GM12875 (cell line): ENCODE measurements around the gene CCR3.

ENCODE experiments used
- H3K4me3 ChIP-seq: one replicate; pipeline ENCODE4 v1.5.1; 2011; ENCODE audit warnings: low read depth, low read length, control low read depth
- TF ChIP-seq, protein P1 (sequence below): IDR thresholded peaks from 2 replicates; pipeline ENCODE4 v1.5.1; 2011; ENCODE audit warnings: low read depth, mild to moderate bottlenecking, control low read depth, inconsistent platforms, low read length, moderate library complexity, borderline replicate concordance; ENCODE audit not compliant: insufficient read depth

The CCR3 gene

DNA sequence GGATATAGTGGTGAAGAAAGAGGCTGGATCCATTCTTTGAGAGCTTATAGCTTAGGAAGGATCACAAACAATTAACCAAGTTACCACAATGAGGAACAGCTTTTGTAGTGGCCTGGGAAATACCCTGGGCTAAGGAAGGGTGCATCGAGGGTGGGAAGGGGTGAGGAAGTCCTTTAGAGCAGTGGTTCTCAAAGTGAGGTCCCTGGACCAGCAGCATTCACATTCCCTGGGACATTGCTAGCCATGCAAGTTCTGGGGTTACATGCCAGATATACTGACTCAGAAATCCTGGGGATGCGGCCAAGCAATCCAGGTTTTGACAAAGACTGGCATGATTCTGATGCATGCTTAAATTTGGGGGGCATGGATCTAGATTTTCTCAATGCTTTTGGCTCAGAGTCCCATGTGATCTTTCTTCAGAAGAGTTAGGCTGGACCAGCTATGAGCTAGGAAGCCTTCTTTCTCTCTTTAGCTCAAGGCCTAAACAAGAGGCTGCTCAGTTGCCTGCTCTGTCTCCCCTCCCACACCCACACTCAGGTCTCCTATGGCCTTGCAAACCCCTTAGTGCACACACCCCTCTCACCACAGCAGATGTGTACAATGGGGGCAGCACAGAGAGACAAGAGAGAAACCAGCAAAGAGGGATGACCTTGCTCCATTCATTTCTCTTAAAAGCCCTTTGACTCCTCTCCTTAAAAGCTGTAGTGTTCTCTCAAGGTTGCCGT, 32.4 kb upstream of the CCR3 start:
- no peak overlapping the region for H3K4me3 ChIP-seq
- TF ChIP-seq, protein P1, sequence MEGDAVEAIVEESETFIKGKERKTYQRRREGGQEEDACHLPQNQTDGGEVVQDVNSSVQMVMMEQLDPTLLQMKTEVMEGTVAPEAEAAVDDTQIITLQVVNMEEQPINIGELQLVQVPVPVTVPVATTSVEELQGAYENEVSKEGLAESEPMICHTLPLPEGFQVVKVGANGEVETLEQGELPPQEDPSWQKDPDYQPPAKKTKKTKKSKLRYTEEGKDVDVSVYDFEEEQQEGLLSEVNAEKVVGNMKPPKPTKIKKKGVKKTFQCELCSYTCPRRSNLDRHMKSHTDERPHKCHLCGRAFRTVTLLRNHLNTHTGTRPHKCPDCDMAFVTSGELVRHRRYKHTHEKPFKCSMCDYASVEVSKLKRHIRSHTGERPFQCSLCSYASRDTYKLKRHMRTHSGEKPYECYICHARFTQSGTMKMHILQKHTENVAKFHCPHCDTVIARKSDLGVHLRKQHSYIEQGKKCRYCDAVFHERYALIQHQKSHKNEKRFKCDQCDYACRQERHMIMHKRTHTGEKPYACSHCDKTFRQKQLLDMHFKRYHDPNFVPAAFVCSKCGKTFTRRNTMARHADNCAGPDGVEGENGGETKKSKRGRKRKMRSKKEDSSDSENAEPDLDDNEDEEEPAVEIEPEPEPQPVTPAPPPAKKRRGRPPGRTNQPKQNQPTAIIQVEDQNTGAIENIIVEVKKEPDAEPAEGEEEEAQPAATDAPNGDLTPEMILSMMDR = no peak

DNA sequence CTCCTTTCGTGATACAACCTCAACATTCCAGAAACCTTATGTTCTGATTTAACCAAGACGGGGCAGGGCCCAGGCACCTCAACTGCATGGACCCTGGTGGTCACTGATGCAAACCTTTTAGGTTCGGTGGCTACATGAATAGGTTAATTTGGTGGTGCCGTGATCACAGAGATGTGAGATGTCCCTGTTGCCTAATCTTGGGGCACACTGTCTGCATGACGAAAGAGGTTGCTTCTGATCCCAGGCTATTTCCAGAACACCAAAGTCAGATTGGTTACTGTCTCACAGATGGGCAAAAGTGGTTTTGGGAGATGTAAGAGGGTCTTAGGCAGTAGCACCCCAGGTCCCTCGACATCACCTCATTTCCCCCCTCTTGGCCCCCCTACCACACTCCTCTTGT, 30.2 kb upstream of the CCR3 start:
- TF ChIP-seq, protein P1 = no peak
- H3K4me3 ChIP-seq = no peak overlapping the region

DNA sequence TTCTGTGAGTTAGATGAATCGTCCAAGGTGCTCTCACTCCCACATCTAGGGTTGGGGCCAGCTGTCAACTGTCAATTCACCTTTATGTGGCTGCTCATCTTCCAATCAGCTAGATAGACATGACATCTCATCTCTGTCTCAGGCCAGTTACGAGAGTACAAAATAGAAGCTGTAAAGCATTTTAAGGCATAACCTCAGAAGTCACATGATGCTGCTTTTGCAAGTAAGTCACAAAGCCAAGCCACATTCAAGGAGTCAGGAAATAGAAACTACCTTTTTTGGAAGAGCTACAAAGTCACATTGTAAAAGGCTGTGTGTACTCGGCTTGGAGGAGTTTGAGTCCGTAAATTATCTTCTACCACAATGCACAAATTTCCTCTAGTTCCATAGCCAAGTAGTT, 29.1 kb upstream of the CCR3 start:
- TF ChIP-seq, protein P1 = no peak

GRCh38 chr3:46214751-46215352, 27.4 kb upstream of the CCR3 start:
- TF ChIP-seq, protein P1 = peak; percentile 68
- no peak overlapping the region for H3K4me3 ChIP-seq

More for the DNA sequence above, 29.1 kb upstream of the CCR3 start:
- H3K4me3 ChIP-seq = no peak overlapping the region

DNA sequence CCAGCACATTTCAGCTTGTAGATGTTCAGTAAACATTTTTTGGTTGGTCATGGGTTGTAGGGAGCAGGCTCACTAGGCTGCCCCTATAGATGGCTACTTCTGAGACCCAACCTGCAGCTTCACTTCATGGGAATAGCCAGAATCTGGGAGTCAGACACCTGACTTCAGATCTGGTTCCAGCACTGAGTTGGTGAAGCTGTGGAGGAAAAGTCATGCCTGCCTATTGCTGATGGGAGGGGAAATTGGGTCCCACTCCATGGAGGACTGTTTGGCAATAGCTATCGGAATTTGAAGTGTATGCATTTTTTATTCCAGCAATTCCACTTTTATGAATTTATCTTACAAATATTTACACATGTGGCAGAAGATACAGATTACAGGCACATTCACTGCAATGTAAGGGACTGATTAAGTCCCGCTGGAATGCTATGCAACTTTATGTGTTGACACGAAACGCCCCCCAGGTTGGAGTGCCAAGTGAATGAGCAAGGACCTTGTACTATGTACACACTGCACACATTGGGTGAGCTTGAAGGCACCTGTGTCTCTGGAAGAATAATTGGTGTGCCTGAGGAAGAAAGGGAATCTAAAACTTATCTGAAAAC, 26.3 kb upstream of the CCR3 start:
- TF ChIP-seq, protein P1 = no peak
- no peak overlapping the region for H3K4me3 ChIP-seq

DNA sequence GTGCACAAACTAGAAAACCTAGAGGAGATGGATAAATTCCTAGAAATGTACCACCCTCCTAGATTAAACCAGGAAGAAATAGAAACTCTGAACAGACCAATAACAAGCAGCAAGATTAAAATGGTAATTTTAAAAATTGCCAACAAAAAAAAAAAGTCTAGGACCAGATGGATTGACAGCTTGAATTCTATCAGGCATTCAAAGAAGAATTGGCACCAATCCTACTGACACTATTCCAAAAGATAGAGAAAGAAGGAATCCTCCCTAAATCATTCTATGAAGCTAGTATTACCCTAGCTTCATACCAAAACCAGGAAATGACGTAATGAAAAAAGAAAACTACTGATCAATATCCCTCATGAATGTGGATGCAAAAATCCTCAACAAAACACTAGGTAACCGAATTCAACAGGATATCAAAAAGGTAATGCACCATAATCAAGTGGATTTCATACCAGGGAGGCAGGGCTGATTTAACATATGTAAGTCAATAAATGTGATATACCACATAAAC, 24.0 kb upstream of the CCR3 start:
- TF ChIP-seq, protein P1 = no peak
- H3K4me3 ChIP-seq = no peak overlapping the region
